Endothelial cell of umbilical vein (primary cell): Measurements from ENCODE around the gene MRPL2. TPM values are rescaled to one million over a fixed set of nuclear protein-coding genes. Genes with fewer than 3 reads are reported as not detected.

ENCODE experiments used
- BruUV-seq: library from RNA; stranded (reverse); fragments of 400-500 nt; replicated peaks from 2 replicates; lab custom pipeline; 2021; lab: Mats Ljungman, UMichigan
- CTCF ChIA-PET: fragments of 300-600, 350-600 bp; sonication (Branson Sonifier 250); formaldehyde crosslinking; loops from one replicate; lab custom pipeline; 2021; ENCODE audit warnings: antibody characterized with exemption, inconsistent platforms; lab: Charles Lee
- POLR2A ChIA-PET: fragments of 300-600, 350-600 bp; sonication (Branson Sonifier 250); formaldehyde crosslinking; loops from one replicate; lab custom pipeline; 2021; ENCODE audit warnings: antibody characterized with exemption, inconsistent platforms; lab: Charles Lee
- DNase-seq: peaks from one replicate; pipeline ENCODE4 v3.0.0-alpha.2; 2011; ENCODE audit warnings: low read depth, low spot score
- FAIRE-seq: peaks from 2 replicates; lab custom pipeline; 2011; peaks lifted over from hg19 to GRCh38; lab: Jason Lieb, UNC
- H2AFZ ChIP-seq: 2 replicates; pipeline ENCODE4 v1.6.0; 2012; ENCODE audit warnings: low read depth, low read length, control low read depth, inconsistent platforms
- H3K27ac ChIP-seq: 2 replicates; pipeline ENCODE4 v1.5.1; 2011; ENCODE audit warnings: low read depth, mild to moderate bottlenecking, control low read depth, low read length, moderate library complexity; ENCODE audit not compliant: insufficient read depth
- H3K27me3 ChIP-seq, 2 experiments: 2 replicates each; pipeline versions ENCODE4 v1.6.0 to v1.6.1; 2011; ENCODE audit warnings: low read length in 2 of 2, mixed read lengths in 1 of 2; ENCODE audit not compliant: control insufficient read depth in 2 of 2, insufficient read depth in 2 of 2
- H3K36me3 ChIP-seq, 2 experiments: 2 replicates in 1 of 2; 3 replicates in 1 of 2; pipeline ENCODE4 v1.5.1; 2011; ENCODE audit warnings: low read length in 2 of 2, mild to moderate bottlenecking in 1 of 2, moderate library complexity in 1 of 2; ENCODE audit not compliant: control insufficient read depth in 2 of 2, insufficient read depth in 2 of 2; ENCODE audit errors: extremely low read depth in 1 of 2
- H3K4me1 ChIP-seq: 3 replicates; pipeline ENCODE4 v1.5.1; 2011; ENCODE audit warnings: mild to moderate bottlenecking, low read length; ENCODE audit not compliant: control insufficient read depth, insufficient read depth; ENCODE audit errors: extremely low read depth
- H3K4me2 ChIP-seq: 2 replicates; pipeline ENCODE4 v1.6.1; 2011; ENCODE audit warnings: low read length, control low read depth, mixed read lengths; ENCODE audit not compliant: insufficient read depth
- H3K4me3 ChIP-seq, 3 experiments: fragments of 200-600 bp in 1 of 3; sonication (generic), shearing (Covaris generic) in 1 of 3; replicated peaks in 1 of 3; 2 replicates each; pipeline ENCODE4 v1.5.1; 2011 to 2016; ENCODE audit warnings: control low read depth in 3 of 3, low read length in 3 of 3, mild to moderate bottlenecking in 2 of 3, inconsistent platforms in 1 of 3, low read depth in 1 of 3, moderate library complexity in 1 of 3; ENCODE audit not compliant: insufficient read depth in 1 of 3
- H3K79me2 ChIP-seq: 2 replicates; pipeline ENCODE4 v1.6.0; 2012; ENCODE audit warnings: low read length, inconsistent platforms; ENCODE audit not compliant: control insufficient read depth, insufficient read depth
- H3K9ac ChIP-seq: replicated peaks from 2 replicates; pipeline ENCODE3; 2011; ENCODE audit warnings: low read length, control low read depth; ENCODE audit not compliant: insufficient read depth; ENCODE audit errors: extremely low read depth
- H3K9me1 ChIP-seq: replicated peaks from 3 replicates; pipeline ENCODE4 v1.6.0; 2011; ENCODE audit warnings: mild to moderate bottlenecking, low read length; ENCODE audit not compliant: control insufficient read depth, insufficient read depth; ENCODE audit errors: extremely low read depth
- H3K9me3 ChIP-seq: replicated peaks from 2 replicates; pipeline ENCODE4 v1.5.1; 2012; ENCODE audit warnings: low read length, inconsistent platforms; ENCODE audit not compliant: control insufficient read depth, insufficient read depth
- H4K20me1 ChIP-seq: replicated peaks from 2 replicates; pipeline ENCODE3; 2011; ENCODE audit warnings: mild to moderate bottlenecking, low read length; ENCODE audit not compliant: control insufficient read depth, insufficient read depth; ENCODE audit errors: extremely low read depth
- EZH2 ChIP-seq: IDR thresholded peaks from 2 replicates; pipeline ENCODE4 v1.6.1; 2012; ENCODE audit warnings: borderline replicate concordance, low read depth, mild to moderate bottlenecking, moderate library complexity, low read length, inconsistent platforms; ENCODE audit not compliant: severe bottlenecking
- FOS ChIP-seq: IDR thresholded peaks from 2 replicates; pipeline ENCODE4 v1.6.1; 2011; ENCODE audit warnings: mild to moderate bottlenecking, low read length, moderate library complexity, borderline replicate concordance; ENCODE audit not compliant: insufficient read depth
- GATA2 ChIP-seq: IDR thresholded peaks from 2 replicates; pipeline ENCODE4 v1.7.0; 2011; ENCODE audit warnings: low read depth, mild to moderate bottlenecking, moderate library complexity, mixed read lengths, low read length; ENCODE audit not compliant: insufficient read length, insufficient read depth
- JUN ChIP-seq: IDR thresholded peaks from 2 replicates; pipeline ENCODE4 v1.6.1; 2011; ENCODE audit warnings: borderline replicate concordance, low read depth; ENCODE audit not compliant: insufficient read length, insufficient read depth
- MYC ChIP-seq: IDR thresholded peaks from one replicate; pipeline ENCODE4 v1.6.1; 2011; ENCODE audit warnings: mild to moderate bottlenecking, low read depth, low read length
- POLR2A ChIP-seq: IDR thresholded peaks from 2 replicates; pipeline ENCODE4 v1.6.1; 2012; ENCODE audit warnings: low read depth, mild to moderate bottlenecking, control low read depth, low read length
- POLR2AphosphoS5 ChIP-seq: IDR thresholded peaks from 2 replicates; pipeline ENCODE4 v1.6.1; 2012; ENCODE audit warnings: low read depth, mild to moderate bottlenecking, control low read depth, low read length, moderate library complexity; ENCODE audit not compliant: insufficient read depth
- dilution Hi-C: fragments of 300-500 bp; cut with MboI; formaldehyde crosslinking; loops from one replicate; pipeline ENCODE4 v1.15.0; 2019; ENCODE audit warnings: low sequenced_read_pairs; ENCODE audit not compliant: extremely low pct_ligation_motif_present
- intact Hi-C: fragments of 100-400 bp; cut with micrococcal nuclease; formaldehyde crosslinking; loops from one replicate; pipeline ENCODE4 v1.10.0; 2022
- polyA plus RNA-seq, 4 experiments: library from polyadenylated mRNA; depleted of rRNA in 3 of 4; stranded (reverse) in 3 of 4; unstranded in 1 of 4; fragments of >200 nt; gene quantifications; 2 replicates each; pipeline versions ENCODE4 v1.2.1 to v1.2.3, GENCODE V29; 2011 to 2012; ENCODE audit warnings: missing spikeins in 1 of 4
- total RNA-seq: library from RNA; stranded (reverse); gene quantifications from 2 replicates; pipeline ENCODE4 v1.2.3, GENCODE V29; 2021
- TF ChIP-seq, protein P1 (sequence below), 2 donors: IDR thresholded peaks; 1 replicate in 1 of 2; 2 replicates in 1 of 2; pipeline ENCODE4 v1.5.1; 2011; ENCODE audit warnings: low read length in 2 of 2, mild to moderate bottlenecking in 2 of 2, moderate library complexity in 2 of 2, control low read depth in 1 of 2, inconsistent platforms in 1 of 2, low read depth in 1 of 2; ENCODE audit not compliant: insufficient read depth in 1 of 2; ENCODE audit errors: extremely low read depth in 1 of 2
- TF ChIP-seq, protein P2 (sequence below): IDR thresholded peaks from 2 replicates; pipeline ENCODE4 v1.6.1; 2011; ENCODE audit not compliant: insufficient read depth, insufficient read length

MRPL2 gene
- total and polyA plus RNA-seq, 2 donors (not counting 3 experiments of a cell fraction or from before 2014, with no cell fraction given) = 37.6 to 63.6 TPM

DNA sequence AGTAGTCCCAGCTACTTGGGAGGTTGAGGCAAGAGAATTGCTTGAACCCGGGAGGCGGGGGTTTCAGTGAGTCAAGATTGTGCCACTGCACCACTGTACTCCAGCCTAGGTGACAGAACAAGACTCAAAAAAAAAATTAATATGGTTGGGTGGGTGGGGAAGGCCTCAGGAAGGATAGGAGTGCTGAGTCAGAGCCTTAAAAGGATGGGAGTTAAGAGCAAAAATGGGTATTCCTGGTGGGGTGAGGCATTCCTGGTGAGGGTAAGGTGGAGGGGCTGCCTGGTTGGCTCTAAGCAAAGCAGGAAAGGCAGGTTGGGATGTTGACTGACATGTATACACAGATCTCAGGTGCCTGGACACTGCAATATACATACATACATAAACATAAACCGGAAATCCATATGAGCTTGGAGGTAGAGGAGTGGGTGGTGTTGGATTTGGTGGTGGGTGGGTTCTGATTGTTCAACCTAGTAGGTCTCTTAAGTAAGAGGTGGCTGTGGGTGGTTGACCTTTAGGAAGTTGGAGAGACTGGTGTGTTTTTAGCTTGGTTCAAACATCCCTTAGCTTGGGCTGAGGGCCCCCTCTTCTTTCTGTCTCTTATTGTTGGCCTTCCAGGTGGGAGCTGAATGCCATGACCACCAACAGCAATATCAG is 39.1 kb downstream of the MRPL2 start:
- H4K20me1 ChIP-seq = no peaks in the 10 kb centered on the region
- peaks cover 6 to 22% of the 10 kb centered on the region in 2 experiments for H3K36me3 ChIP-seq
- H3K4me3 ChIP-seq = no peak overlapping the region
- TF ChIP-seq, protein P1, sequence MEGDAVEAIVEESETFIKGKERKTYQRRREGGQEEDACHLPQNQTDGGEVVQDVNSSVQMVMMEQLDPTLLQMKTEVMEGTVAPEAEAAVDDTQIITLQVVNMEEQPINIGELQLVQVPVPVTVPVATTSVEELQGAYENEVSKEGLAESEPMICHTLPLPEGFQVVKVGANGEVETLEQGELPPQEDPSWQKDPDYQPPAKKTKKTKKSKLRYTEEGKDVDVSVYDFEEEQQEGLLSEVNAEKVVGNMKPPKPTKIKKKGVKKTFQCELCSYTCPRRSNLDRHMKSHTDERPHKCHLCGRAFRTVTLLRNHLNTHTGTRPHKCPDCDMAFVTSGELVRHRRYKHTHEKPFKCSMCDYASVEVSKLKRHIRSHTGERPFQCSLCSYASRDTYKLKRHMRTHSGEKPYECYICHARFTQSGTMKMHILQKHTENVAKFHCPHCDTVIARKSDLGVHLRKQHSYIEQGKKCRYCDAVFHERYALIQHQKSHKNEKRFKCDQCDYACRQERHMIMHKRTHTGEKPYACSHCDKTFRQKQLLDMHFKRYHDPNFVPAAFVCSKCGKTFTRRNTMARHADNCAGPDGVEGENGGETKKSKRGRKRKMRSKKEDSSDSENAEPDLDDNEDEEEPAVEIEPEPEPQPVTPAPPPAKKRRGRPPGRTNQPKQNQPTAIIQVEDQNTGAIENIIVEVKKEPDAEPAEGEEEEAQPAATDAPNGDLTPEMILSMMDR (IDR thresholded peaks at IDR 0.05; ENCODE audit: extremely low read depth in 1 of 2, insufficient read depth in 1 of 2, low read depth in 1 of 2, low read length in 2 of 2) = no peak
- TF ChIP-seq GATA2 (no peak), POLR2A (no peak), JUN (no peak), POLR2AphosphoS5 (no peak), EZH2 (no peak), MYC (no peak), FOS (no peak)
- TF ChIP-seq, protein P2, sequence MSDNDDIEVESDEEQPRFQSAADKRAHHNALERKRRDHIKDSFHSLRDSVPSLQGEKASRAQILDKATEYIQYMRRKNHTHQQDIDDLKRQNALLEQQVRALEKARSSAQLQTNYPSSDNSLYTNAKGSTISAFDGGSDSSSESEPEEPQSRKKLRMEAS = no peak
- FAIRE-seq (no peak), DNase-seq (no peak)
- no peaks in the 10 kb centered on the region for H3K27me3 ChIP-seq
- intact Hi-C loops (loop anchor here (2.0 kb wide), 1 partner anchor 33 kb away; the partner anchor contains the start of gene CUL7), dilution Hi-C loops (no loop called here)
- H3K4me1 ChIP-seq = no peaks in the 10 kb centered on the region
- H3K9me3 ChIP-seq = no peaks in the 10 kb centered on the region
- H3K9ac ChIP-seq = no peak overlapping the region
- peaks cover 48% of the 10 kb centered on the region for H3K79me2 ChIP-seq
- no peak overlapping the region for H3K4me2 ChIP-seq
- CTCF ChIA-PET = interaction anchor here (0.7 to 3.7 kb wide), 3 partner anchors 13 to 124 kb away, joined by 3 to 11 read pairs (median 3); no protein-coding TSS in a partner anchor
- no peak overlapping the region for H2AFZ ChIP-seq
- H3K9me1 ChIP-seq = no peaks in the 10 kb centered on the region
- no peak overlapping the region for H3K27ac ChIP-seq
- POLR2A ChIA-PET = interaction anchor here (1.7 kb wide), 1 partner anchor 34 kb away, joined by 7 read pairs; the partner anchor contains the start of gene CUL7
- BruUV-seq = no TSS peak
